OCI-LY7 (cell line): Measurements from ENCODE around the gene NOBOX. TPM values are rescaled to one million over a fixed set of nuclear protein-coding genes. Genes with fewer than 3 reads are reported as not detected.

Source experiments
- BruUV-seq: library from RNA; stranded (reverse); fragments of 400-500 nt; replicated peaks from 2 replicates; lab custom pipeline; 2021; lab: Mats Ljungman, UMichigan
- CTCF ChIA-PET: fragments of 300-600 bp; sonication (Branson Sonifier 250); formaldehyde crosslinking; loops from one replicate; lab custom pipeline; 2022; ENCODE audit warnings: antibody characterized with exemption; ENCODE audit not compliant: unreplicated experiment; lab: Charles Lee
- POLR2A ChIA-PET: fragments of 300-600 bp; sonication (Branson Sonifier 250); formaldehyde crosslinking; loops from one replicate; lab custom pipeline; 2022; ENCODE audit warnings: antibody characterized with exemption; lab: Charles Lee
- DNase-seq: peaks from one replicate; pipeline ENCODE4 v3.0.0-alpha.2; 2015; ENCODE audit warnings: low spot score
- H2AFZ ChIP-seq: fragments of 200-600 bp; sonication (generic), shearing (Covaris generic); 2 replicates; pipeline ENCODE4 v1.6.1; 2014; ENCODE audit warnings: mild to moderate bottlenecking, antibody characterized with exemption, low read length, moderate library complexity
- H3K27ac ChIP-seq: fragments of 200-600 bp; sonication (generic); 2 replicates; pipeline ENCODE4 v1.5.1; 2014; ENCODE audit warnings: mixed run types, low read depth, mild to moderate bottlenecking, moderate library complexity, low read length, inconsistent platforms; ENCODE audit not compliant: poor library complexity, severe bottlenecking
- H3K36me3 ChIP-seq: fragments of 200-600 bp; sonication (generic); 2 replicates; pipeline ENCODE4 v1.6.1; 2014; ENCODE audit warnings: mild to moderate bottlenecking, antibody characterized with exemption, low read length, moderate library complexity, mixed read lengths; ENCODE audit not compliant: insufficient read depth
- H3K4me1 ChIP-seq: fragments of 200-600 bp; sonication (generic); 2 replicates; pipeline ENCODE4 v1.5.1; 2014; ENCODE audit warnings: mild to moderate bottlenecking, low read length; ENCODE audit not compliant: insufficient read depth, poor library complexity, severe bottlenecking
- H3K4me2 ChIP-seq: fragments of 200-600 bp; sonication (generic); 2 replicates; pipeline ENCODE4 v1.6.1; 2014; ENCODE audit warnings: mild to moderate bottlenecking, low read length
- H3K4me3 ChIP-seq: fragments of 200-600 bp; sonication (generic); 2 replicates; pipeline ENCODE4 v1.5.1; 2014; ENCODE audit warnings: mild to moderate bottlenecking, low read depth, low read length; ENCODE audit not compliant: poor library complexity, severe bottlenecking
- H3K79me2 ChIP-seq: fragments of 200-600 bp; sonication (generic); 2 replicates; pipeline ENCODE4 v1.6.1; 2016; ENCODE audit warnings: low read depth, mild to moderate bottlenecking, low read length, moderate library complexity, mixed read lengths; ENCODE audit not compliant: insufficient read depth
- H3K9me2 ChIP-seq: fragments of 200-600 bp; sonication (generic); 2 replicates; pipeline ENCODE4 v1.6.1; 2016; ENCODE audit warnings: mild to moderate bottlenecking, low read length, mixed read lengths; ENCODE audit not compliant: insufficient read depth
- H3K9me3 ChIP-seq: fragments of 200-600 bp; sonication (generic); 2 replicates; pipeline ENCODE4 v1.6.1; 2014; ENCODE audit warnings: mild to moderate bottlenecking, mixed run types, low read length, mixed read lengths
- H4K20me1 ChIP-seq: fragments of 200-600 bp; sonication (generic); 2 replicates; pipeline ENCODE4 v1.6.1; 2014; ENCODE audit warnings: mild to moderate bottlenecking, antibody characterized with exemption, low read length, moderate library complexity, mixed read lengths; ENCODE audit not compliant: insufficient read depth
- CTCF ChIP-seq: fragments of 200-600 bp; sonication (generic); conservative IDR thresholded peaks from 2 replicates; pipeline ENCODE4 v1.5.1; 2014; ENCODE audit warnings: mild to moderate bottlenecking, antibody characterized with exemption, low read length, moderate library complexity, mixed read lengths
- EZH2phosphoT487 ChIP-seq: fragments of 200-600 bp; sonication (generic); IDR thresholded peaks from 2 replicates; pipeline ENCODE4 v1.6.1; 2018; ENCODE audit warnings: low read depth, borderline replicate concordance, mild to moderate bottlenecking, mixed run types, antibody characterized with exemption, low read length, moderate library complexity, mixed read lengths
- intact Hi-C: fragments of 100-400 bp; cut with micrococcal nuclease; formaldehyde crosslinking; loops from one replicate; pipeline ENCODE4 v1.10.0; 2022; ENCODE audit not compliant: unreplicated experiment
- total RNA-seq, 2 experiments: library from RNA; depleted of rRNA in 1 of 2; stranded (reverse); fragments of >200 nt in 1 of 2; shearing (Covaris generic) in 1 of 2; gene quantifications; 2 replicates each; pipeline ENCODE4 v1.2.3, GENCODE V29; 2014 to 2022

Gene NOBOX
- total RNA-seq, 2 experiments from 2014 or later = not detected

GRCh38 chr7:144410441-144410840 lies 6.9 kb upstream of the NOBOX start:
- H3K4me3 ChIP-seq = no peak overlapping the region
- DNase-seq = no peak
- POLR2A ChIA-PET = no interaction called here
- H3K4me1 ChIP-seq = no peaks in the 10 kb centered on the region
- H3K79me2 ChIP-seq = no peaks in the 10 kb centered on the region
- no peak overlapping the region for H2AFZ ChIP-seq
- H3K9me3 ChIP-seq = no peaks in the 10 kb centered on the region
- H3K4me2 ChIP-seq = no peak overlapping the region
- no peaks in the 10 kb centered on the region for H3K9me2 ChIP-seq
- intact Hi-C loops = no loop called here
- no peaks in the 10 kb centered on the region for H4K20me1 ChIP-seq
- TF ChIP-seq CTCF (no peak), EZH2phosphoT487 (no peak)
- no TSS peak for BruUV-seq
- no peaks in the 10 kb centered on the region for H3K36me3 ChIP-seq
- CTCF ChIA-PET = interaction anchor here (0.6 kb wide), 1 partner anchor 1559 kb away, joined by 3 read pairs; no protein-coding TSS in a partner anchor
- H3K27ac ChIP-seq = no peak overlapping the region

- ChIA-PET CTCF (no interaction called here), POLR2A (no interaction called here)
- H3K4me2 ChIP-seq = no peak overlapping the region
- H3K36me3 ChIP-seq = no peaks in the 10 kb centered on the region
- no peaks in the 10 kb centered on the region for H3K79me2 ChIP-seq
- no peak overlapping the region for H3K4me3 ChIP-seq
- H3K4me1 ChIP-seq = no peaks in the 10 kb centered on the region
- TF ChIP-seq CTCF (no peak), EZH2phosphoT487 (no peak)
- no peaks in the 10 kb centered on the region for H4K20me1 ChIP-seq
- intact Hi-C loops = no loop called here
- no peak for DNase-seq
- H3K9me3 ChIP-seq = no peaks in the 10 kb centered on the region
- no TSS peak for BruUV-seq
- no peaks in the 10 kb centered on the region for H3K9me2 ChIP-seq
- no peak overlapping the region for H3K27ac ChIP-seq
- H2AFZ ChIP-seq = no peak overlapping the region
Observed at GRCh38 chr7:144408121-144408520, 4.6 kb upstream of the NOBOX start.

GRCh38 chr7:144407266-144407931 lies 3.9 kb upstream of the NOBOX start:
- intact Hi-C loops = no loop called here
- Histone ChIP-seq H2AFZ (no peak overlapping the region), H3K4me2 (no peak overlapping the region), H3K4me3 (no peak overlapping the region), H3K4me1 (no peaks in the 10 kb centered on the region), H3K9me3 (no peaks in the 10 kb centered on the region), H3K79me2 (no peaks in the 10 kb centered on the region), H3K36me3 (no peaks in the 10 kb centered on the region), H3K27ac (no peak overlapping the region), H4K20me1 (no peaks in the 10 kb centered on the region), H3K9me2 (no peaks in the 10 kb centered on the region)
- ChIA-PET CTCF (no interaction called here), POLR2A (no interaction called here)
- no peak for DNase-seq
- TF ChIP-seq CTCF (no peak), EZH2phosphoT487 (no peak)
- BruUV-seq = no TSS peak
